GM19025 (cell line): Measurements from ENCODE around the gene CILP2.

Source experiments
- ATAC-seq: cut with Tn5 transposase; IDR thresholded peaks from one replicate; pipeline ENCODE4 v1.9.1; 2021; ENCODE audit warnings: mild to moderate bottlenecking, low read depth, moderate library complexity; ENCODE audit not compliant: unreplicated experiment

CILP2 gene

GRCh38 chr19:19529783-19530422, 8.2 kb upstream of the CILP2 start:
- no peak for ATAC-seq

- no peak for ATAC-seq
Observed at GRCh38 chr19:19530423-19530804, 7.7 kb upstream of the CILP2 start.

GRCh38 chr19:19530889-19531288, 7.2 kb upstream of the CILP2 start:
- ATAC-seq: no peak

GRCh38 chr19:19531951-19532805, 5.9 kb upstream of the CILP2 start:
- no peak for ATAC-seq

- ATAC-seq: no peak
Observed at GRCh38 chr19:19532806-19533701, 5.0 kb upstream of the CILP2 start.

GRCh38 chr19:19533841-19534240, 4.2 kb upstream of the CILP2 start:
- ATAC-seq: no peak

- ATAC-seq: no peak
Observed at GRCh38 chr19:19534556-19535265, 3.4 kb upstream of the CILP2 start.

GRCh38 chr19:19535311-19536191, 2.5 kb upstream of the CILP2 start:
- ATAC-seq: no peak

GRCh38 chr19:19537075-19538048, 703 bp upstream of the CILP2 start:
- no peak for ATAC-seq

- no peak for ATAC-seq
Observed at GRCh38 chr19:19538785-19539166, 711 bp downstream of the CILP2 start.

GRCh38 chr19:19539698-19540063, 1.6 kb downstream of the CILP2 start:
- ATAC-seq: no peak

- ATAC-seq: no peak
Observed at GRCh38 chr19:19540064-19540714, 2.1 kb downstream of the CILP2 start.

- ATAC-seq: no peak
Observed at GRCh38 chr19:19540715-19541515, 2.9 kb downstream of the CILP2 start.

GRCh38 chr19:19541616-19542015, 3.6 kb downstream of the CILP2 start:
- no peak for ATAC-seq

GRCh38 chr19:19542507-19542906, 4.4 kb downstream of the CILP2 start:
- ATAC-seq: no peak

- ATAC-seq: no peak
Observed at GRCh38 chr19:19543101-19543500, 5.0 kb downstream of the CILP2 start.

- ATAC-seq: no peak
Observed at GRCh38 chr19:19543640-19544039, 5.6 kb downstream of the CILP2 start.
